ENCODE results near the gene DDX52.

DDX52 gene

DNA sequence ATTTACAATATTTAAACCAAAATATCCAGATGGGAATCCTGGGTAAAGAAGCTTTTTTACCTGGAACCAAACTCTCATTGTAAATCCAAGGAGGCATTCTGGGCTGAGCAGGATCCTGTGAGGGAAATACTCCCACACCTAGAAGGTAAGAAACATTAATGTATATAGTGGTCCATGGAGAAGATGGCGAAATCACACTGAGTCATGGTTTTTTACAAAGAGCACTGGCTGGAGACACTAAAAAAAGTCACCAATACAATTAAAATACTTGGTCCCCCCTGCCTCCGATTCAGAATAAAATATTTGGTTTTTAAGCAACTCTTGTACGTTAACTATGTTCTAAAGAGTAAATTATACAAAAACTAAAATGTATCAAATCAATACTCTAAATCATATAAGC is 67.0 kb downstream of the DDX52 start:
- Histone ChIP-seq H3K4me1 (ENCODE audit: control insufficient read depth, insufficient read depth, low read length) (no peaks in the 10 kb centered on the region), H3K27ac (ENCODE audit: low read depth, low read length) (no peak overlapping the region), H3K27me3 (ENCODE audit: control insufficient read depth, insufficient read depth, low read length) (no peaks in the 10 kb centered on the region), H3K4me3 (ENCODE audit: low read depth, low read length) (no peak overlapping the region), H3K36me3 (ENCODE audit: control insufficient read depth, insufficient read depth, low read length) (peaks cover 41% of the 10 kb centered on the region), H3K9ac (ENCODE audit: low read depth, low read length) (no peak overlapping the region), H3K9me3 (ENCODE audit: control insufficient read depth, insufficient read depth, low read length) (no peaks in the 10 kb centered on the region)

DNA sequence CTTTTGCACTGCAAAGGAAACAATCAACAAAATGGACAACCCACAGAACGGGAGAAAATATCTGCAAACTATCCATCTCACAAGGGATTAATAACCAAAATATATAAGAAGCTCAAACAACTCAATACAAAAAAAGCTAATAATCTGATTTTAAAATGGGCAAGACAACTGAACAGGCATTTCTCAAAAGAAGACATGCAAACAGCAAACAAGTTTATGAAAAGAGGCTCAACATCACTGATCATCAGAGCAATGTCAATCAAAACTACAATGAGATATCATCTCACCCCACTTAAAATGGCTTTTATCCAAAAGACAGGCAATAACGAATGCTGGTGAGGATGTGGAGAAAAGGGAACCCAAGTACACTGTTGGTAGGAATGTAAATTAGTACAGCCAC is 68.8 kb downstream of the DDX52 start:
- H3K4me1 ChIP-seq (ENCODE audit: control insufficient read depth, insufficient read depth, low read length), result no peaks in the 10 kb centered on the region
- H3K4me3 ChIP-seq (ENCODE audit: low read depth, low read length), result no peak overlapping the region
- no peaks in the 10 kb centered on the region for H3K9me3 ChIP-seq (ENCODE audit: control insufficient read depth, insufficient read depth, low read length)
- no peak overlapping the region for H3K27ac ChIP-seq (ENCODE audit: low read depth, low read length)
- no peaks in the 10 kb centered on the region for H3K27me3 ChIP-seq (ENCODE audit: control insufficient read depth, insufficient read depth, low read length)
- peaks cover 48% of the 10 kb centered on the region for H3K36me3 ChIP-seq (ENCODE audit: control insufficient read depth, insufficient read depth, low read length)
- H3K9ac ChIP-seq (ENCODE audit: low read depth, low read length), result no peak overlapping the region

DNA sequence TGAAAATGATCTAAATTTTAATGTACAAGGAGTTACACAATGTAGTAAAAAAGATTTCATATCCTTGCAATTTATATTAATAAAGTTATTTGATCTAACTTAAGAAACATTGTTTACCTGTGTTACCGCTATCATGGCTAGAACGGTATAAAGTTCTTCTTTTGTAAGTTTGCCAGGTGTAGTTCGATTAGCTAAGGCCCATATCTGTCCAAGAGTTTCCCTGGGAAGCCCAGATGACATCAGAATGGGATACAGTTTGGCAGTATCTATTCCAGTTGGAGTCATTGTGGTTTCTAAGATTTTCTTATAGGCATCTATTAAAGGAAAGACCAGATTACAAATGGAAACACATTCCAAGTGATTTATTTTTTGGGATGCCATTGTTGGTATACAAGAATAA is 71.6 kb downstream of the DDX52 start:
- Histone ChIP-seq H3K36me3 (ENCODE audit: control insufficient read depth, insufficient read depth, low read length) (peaks cover 55% of the 10 kb centered on the region), H3K4me3 (ENCODE audit: low read depth, low read length) (no peak overlapping the region), H3K9ac (ENCODE audit: low read depth, low read length) (no peak overlapping the region), H3K27ac (ENCODE audit: low read depth, low read length) (no peak overlapping the region), H3K4me1 (ENCODE audit: control insufficient read depth, insufficient read depth, low read length) (no peaks in the 10 kb centered on the region), H3K9me3 (ENCODE audit: control insufficient read depth, insufficient read depth, low read length) (no peaks in the 10 kb centered on the region), H3K27me3 (ENCODE audit: control insufficient read depth, insufficient read depth, low read length) (no peaks in the 10 kb centered on the region)

DNA sequence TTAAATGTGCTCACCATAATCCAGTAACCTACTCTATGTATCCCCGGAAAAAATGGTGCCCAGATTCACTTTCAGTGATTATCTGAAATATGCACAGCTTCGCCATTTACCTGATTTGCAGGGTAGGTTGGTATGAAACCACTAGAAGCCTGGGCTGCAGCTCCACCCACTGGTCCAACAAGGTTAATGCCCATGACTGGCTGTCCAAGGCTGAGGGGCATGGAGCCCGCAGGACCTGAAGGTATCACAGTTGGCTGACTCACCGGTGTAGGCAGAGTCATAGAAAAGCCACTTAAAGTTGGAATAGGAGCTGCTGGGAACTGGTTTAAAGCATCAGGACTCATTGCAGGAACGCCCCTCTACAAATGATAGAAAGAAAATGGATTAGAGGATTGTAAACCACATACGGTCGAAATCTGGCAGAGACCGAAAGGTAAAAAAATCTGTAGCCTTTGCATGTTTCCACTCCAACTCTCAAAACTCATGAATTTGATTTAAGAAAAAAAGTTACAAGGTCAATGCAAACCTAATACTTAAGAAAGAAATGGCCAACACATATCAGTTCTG is 72.6 kb downstream of the DDX52 start:
- Histone ChIP-seq H3K36me3 (ENCODE audit: control insufficient read depth, insufficient read depth, low read length) (peaks cover 57% of the 10 kb centered on the region), H3K9ac (ENCODE audit: low read depth, low read length) (no peak overlapping the region), H3K9me3 (ENCODE audit: control insufficient read depth, insufficient read depth, low read length) (no peaks in the 10 kb centered on the region), H3K4me1 (ENCODE audit: control insufficient read depth, insufficient read depth, low read length) (no peaks in the 10 kb centered on the region), H3K27me3 (ENCODE audit: control insufficient read depth, insufficient read depth, low read length) (no peaks in the 10 kb centered on the region), H3K4me3 (ENCODE audit: low read depth, low read length) (no peak overlapping the region), H3K27ac (ENCODE audit: low read depth, low read length) (no peak overlapping the region)

DNA sequence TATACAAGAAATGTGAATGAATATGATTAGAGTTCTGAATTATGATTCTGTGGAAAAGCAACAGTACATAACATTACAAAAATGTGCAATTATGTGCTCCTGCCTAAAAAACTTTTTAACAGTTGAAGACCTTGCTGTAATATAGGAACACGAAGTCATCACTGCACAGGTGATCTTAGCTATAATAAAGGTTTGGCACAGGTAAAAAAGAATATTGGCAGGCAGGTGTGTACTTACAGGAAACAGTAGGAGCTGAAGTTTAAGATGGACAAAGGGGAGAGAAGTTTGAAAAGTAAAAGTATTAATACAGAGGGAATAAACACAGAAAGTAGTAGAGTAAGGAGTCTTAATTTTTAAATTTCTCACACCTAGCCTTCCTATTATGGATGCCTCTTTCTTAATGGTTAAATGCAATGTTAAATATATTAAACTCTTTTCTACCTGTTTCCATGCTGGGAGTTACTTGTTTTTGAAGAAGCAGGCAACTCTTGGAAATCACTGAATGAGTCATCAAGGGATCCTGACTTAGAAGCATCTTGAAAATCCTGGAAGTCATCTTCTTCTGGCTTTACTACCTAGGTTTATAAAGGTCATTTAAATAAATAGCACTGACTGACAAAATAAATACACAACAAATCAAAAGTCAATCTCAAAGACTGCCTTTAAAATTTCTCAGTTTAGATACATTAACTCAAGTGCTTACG is 74.7 kb downstream of the DDX52 start:
- no peaks in the 10 kb centered on the region for H3K9me3 ChIP-seq (ENCODE audit: control insufficient read depth, insufficient read depth, low read length)
- peaks cover 62% of the 10 kb centered on the region for H3K36me3 ChIP-seq (ENCODE audit: control insufficient read depth, insufficient read depth, low read length)
- no peak overlapping the region for H3K9ac ChIP-seq (ENCODE audit: low read depth, low read length)
- H3K27me3 ChIP-seq (ENCODE audit: control insufficient read depth, insufficient read depth, low read length), result no peaks in the 10 kb centered on the region
- no peak overlapping the region for H3K4me3 ChIP-seq (ENCODE audit: low read depth, low read length)
- no peaks in the 10 kb centered on the region for H3K4me1 ChIP-seq (ENCODE audit: control insufficient read depth, insufficient read depth, low read length)
- no peak overlapping the region for H3K27ac ChIP-seq (ENCODE audit: low read depth, low read length)

DNA sequence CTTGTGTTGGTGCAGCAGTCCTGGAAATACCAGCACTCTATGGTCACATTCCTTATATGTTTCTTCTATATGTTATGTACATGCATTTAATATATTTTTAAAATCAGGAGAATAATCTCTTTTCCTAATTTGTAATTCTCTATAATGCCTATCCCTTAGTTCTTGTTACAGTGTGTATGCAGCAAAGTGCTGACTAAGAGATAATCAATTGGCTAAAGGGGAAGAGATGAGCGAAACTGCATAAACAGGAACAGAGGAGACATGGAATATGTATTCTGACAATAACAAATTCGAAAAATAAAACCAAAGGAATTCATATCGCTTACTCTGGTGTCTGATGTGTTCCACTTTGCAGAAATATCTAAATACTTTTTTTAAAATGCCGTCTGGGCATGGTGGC is 75.7 kb downstream of the DDX52 start:
- no peak overlapping the region for H3K27ac ChIP-seq (ENCODE audit: low read depth, low read length)
- H3K36me3 ChIP-seq (ENCODE audit: control insufficient read depth, insufficient read depth, low read length), result peaks cover 55% of the 10 kb centered on the region
- no peaks in the 10 kb centered on the region for H3K9me3 ChIP-seq (ENCODE audit: control insufficient read depth, insufficient read depth, low read length)

DNA sequence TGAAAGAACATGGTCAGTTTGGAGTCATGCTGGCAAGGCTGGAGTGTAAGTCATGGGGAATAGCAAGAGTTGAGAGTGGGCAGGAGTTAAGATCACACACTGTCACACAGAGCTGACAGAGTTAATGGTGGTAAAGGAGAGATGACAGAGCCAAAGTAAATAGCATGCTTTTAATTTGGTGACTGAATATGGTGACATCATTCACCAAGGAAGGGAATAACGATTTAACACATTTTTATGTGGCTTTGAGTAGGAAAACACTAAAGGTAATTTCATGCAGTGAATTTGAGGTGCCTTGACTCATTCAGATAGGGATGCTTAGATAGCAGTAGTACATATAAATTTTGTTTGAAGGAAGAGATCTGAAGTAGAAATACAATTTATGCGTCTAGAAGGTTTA is 76.1 kb downstream of the DDX52 start:
- Histone ChIP-seq H3K36me3 (ENCODE audit: control insufficient read depth, insufficient read depth, low read length) (peaks cover 54% of the 10 kb centered on the region), H3K4me3 (ENCODE audit: low read depth, low read length) (no peak overlapping the region), H3K4me1 (ENCODE audit: control insufficient read depth, insufficient read depth, low read length) (peaks cover 9% of the 10 kb centered on the region), H3K9ac (ENCODE audit: low read depth, low read length) (no peak overlapping the region), H3K27ac (ENCODE audit: low read depth, low read length) (no peak overlapping the region), H3K9me3 (ENCODE audit: control insufficient read depth, insufficient read depth, low read length) (no peaks in the 10 kb centered on the region), H3K27me3 (ENCODE audit: control insufficient read depth, insufficient read depth, low read length) (no peaks in the 10 kb centered on the region)

More for the DNA sequence above, 75.7 kb downstream of the DDX52 start:
- H3K9ac ChIP-seq (ENCODE audit: low read depth, low read length), result no peak overlapping the region
- H3K4me1 ChIP-seq (ENCODE audit: control insufficient read depth, insufficient read depth, low read length), result peaks cover 5% of the 10 kb centered on the region
- no peak overlapping the region for H3K4me3 ChIP-seq (ENCODE audit: low read depth, low read length)
- no peaks in the 10 kb centered on the region for H3K27me3 ChIP-seq (ENCODE audit: control insufficient read depth, insufficient read depth, low read length)

DNA sequence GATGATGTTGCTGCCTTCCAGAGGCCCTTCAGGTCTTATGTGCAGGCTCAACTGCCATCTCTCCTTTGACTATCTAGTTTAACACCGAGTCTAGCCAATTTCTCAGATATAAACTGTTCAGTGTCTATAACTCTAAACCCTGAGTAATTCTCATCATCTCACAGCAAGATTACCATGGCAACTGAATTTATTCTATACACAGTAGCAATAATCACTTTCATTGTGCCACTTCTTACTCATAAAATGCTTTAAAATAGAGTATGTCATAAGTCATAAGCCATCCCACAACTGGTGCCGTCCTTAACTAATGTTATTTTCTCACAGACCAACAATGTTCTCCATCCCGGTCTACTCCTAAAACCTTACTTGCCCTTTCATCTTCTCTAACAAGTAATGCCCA is 79.0 kb downstream of the DDX52 start:
- H3K27me3 ChIP-seq (ENCODE audit: control insufficient read depth, insufficient read depth, low read length), result no peaks in the 10 kb centered on the region
- H3K9me3 ChIP-seq (ENCODE audit: control insufficient read depth, insufficient read depth, low read length), result no peaks in the 10 kb centered on the region
- H3K9ac ChIP-seq (ENCODE audit: low read depth, low read length), result no peak overlapping the region
- H3K27ac ChIP-seq (ENCODE audit: low read depth, low read length), result no peak overlapping the region
- peaks cover 52% of the 10 kb centered on the region for H3K36me3 ChIP-seq (ENCODE audit: control insufficient read depth, insufficient read depth, low read length)
- H3K4me3 ChIP-seq (ENCODE audit: low read depth, low read length), result no peak overlapping the region
- peaks cover 13% of the 10 kb centered on the region for H3K4me1 ChIP-seq (ENCODE audit: control insufficient read depth, insufficient read depth, low read length)

DNA sequence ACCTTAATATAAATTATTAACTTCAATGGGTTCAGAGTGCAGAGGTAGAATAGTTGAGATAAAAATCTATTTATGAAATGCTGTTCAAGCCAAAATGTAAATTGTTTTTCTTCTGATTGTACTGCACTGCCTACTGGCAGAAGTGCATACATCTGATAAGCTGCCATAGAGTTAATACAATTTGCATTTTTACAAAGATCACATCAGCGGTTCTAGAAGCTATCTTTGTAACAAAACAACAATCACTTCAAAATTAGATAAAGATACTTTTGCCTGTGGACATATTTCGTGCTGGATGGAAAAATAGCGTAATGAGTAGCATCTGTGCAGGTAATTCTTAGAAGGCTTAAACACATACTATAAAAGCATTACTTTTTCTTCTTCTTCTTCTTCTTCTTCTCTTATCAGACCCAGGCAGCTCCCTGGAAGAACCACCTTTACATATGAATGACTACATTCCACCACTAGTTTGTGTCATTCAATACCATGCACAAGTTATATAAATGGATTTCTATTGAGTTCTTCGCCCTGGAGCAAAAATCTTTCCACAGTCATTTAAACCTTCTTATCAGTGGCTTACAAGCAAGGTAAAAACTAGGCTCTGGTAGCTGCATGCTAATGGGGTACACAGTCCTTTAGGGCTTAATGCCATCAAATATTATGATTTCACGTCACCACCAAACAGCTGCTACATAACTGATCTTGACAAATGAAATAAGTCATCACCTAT is 81.1 kb downstream of the DDX52 start:
- H3K27ac ChIP-seq (ENCODE audit: low read depth, low read length), result no peak overlapping the region
- H3K27me3 ChIP-seq (ENCODE audit: control insufficient read depth, insufficient read depth, low read length), result no peaks in the 10 kb centered on the region
- no peak overlapping the region for H3K9ac ChIP-seq (ENCODE audit: low read depth, low read length)
- no peak overlapping the region for H3K4me3 ChIP-seq (ENCODE audit: low read depth, low read length)
- peaks cover 52% of the 10 kb centered on the region for H3K36me3 ChIP-seq (ENCODE audit: control insufficient read depth, insufficient read depth, low read length)
- H3K9me3 ChIP-seq (ENCODE audit: control insufficient read depth, insufficient read depth, low read length), result no peaks in the 10 kb centered on the region
- peaks cover 13% of the 10 kb centered on the region for H3K4me1 ChIP-seq (ENCODE audit: control insufficient read depth, insufficient read depth, low read length)
